CD4-positive, alpha-beta T cell treated with Interleukin-10 for 1 hour (primary cell): ENCODE measurements around the gene GALNS.
A peak's percentile ranks its signal among the peaks of the same experiment; 100 is the strongest.

Experiments used
- DNase-seq: peaks from one replicate; pipeline ENCODE4 v3.0.0-alpha.2; 2020

The GALNS gene

GRCh38 chr16:88813269-88814143, 43.2 kb downstream of the GALNS start:
- no peak for DNase-seq

- no peak for DNase-seq
These were observed 44.1 kb downstream of the GALNS start for GRCh38 chr16:88812513-88813268.

- peak; percentile 97 for DNase-seq
These were observed 44.8 kb downstream of the GALNS start, which contains the start of gene APRT for GRCh38 chr16:88811769-88812512. TSS of gene APRT (minus strand) at chr16:88811928. CDS start at chr16:88811899, 29 bp downstream.

- DNase-seq = peak; percentile 70
These were observed 45.6 kb downstream of the GALNS start for GRCh38 chr16:88810912-88811768.

- DNase-seq = no peak
These were observed 46.4 kb downstream of the GALNS start for GRCh38 chr16:88810166-88810911.

GRCh38 chr16:88809676-88810165, 47.0 kb downstream of the GALNS start:
- DNase-seq = no peak

GRCh38 chr16:88809068-88809675, 47.6 kb downstream of the GALNS start:
- no peak for DNase-seq

GRCh38 chr16:88807626-88808453, 48.9 kb downstream of the GALNS start:
- DNase-seq = no peak

- no peak for DNase-seq
These were observed 49.6 kb downstream of the GALNS start for GRCh38 chr16:88807142-88807625.

GRCh38 chr16:88806491-88807111, 50.1 kb downstream of the GALNS start:
- no peak for DNase-seq

- DNase-seq = no peak
These were observed 50.8 kb downstream of the GALNS start for GRCh38 chr16:88805887-88806393.

GRCh38 chr16:88805340-88805715, 51.4 kb downstream of the GALNS start:
- DNase-seq = no peak

- DNase-seq = no peak
These were observed 52.0 kb downstream of the GALNS start for GRCh38 chr16:88804552-88805339.

- no peak for DNase-seq
These were observed 52.6 kb downstream of the GALNS start for GRCh38 chr16:88804173-88804551.

GRCh38 chr16:88803264-88803987, 53.3 kb downstream of the GALNS start, which contains the start of gene CDT1:
TSS of gene CDT1 (plus strand) at chr16:88803789. CDS start at chr16:88803832, 43 bp downstream.
- peak; percentile 86 for DNase-seq

GRCh38 chr16:88800277-88800592, 56.5 kb downstream of the GALNS start:
- no peak for DNase-seq

- DNase-seq = no peak
These were observed 57.0 kb downstream of the GALNS start for GRCh38 chr16:88799569-88800276.
